Smooth muscle cell (in vitro differentiated cells): ENCODE data around the gene IGFBP2. TPM values are rescaled to one million over a fixed set of nuclear protein-coding genes. Genes with fewer than 3 reads are reported as not detected.

Experiments used
- DNase-seq: peaks from one replicate; lab custom pipeline; 2025; ENCODE audit not compliant: unreplicated experiment; lab: John Stamatoyannopoulos, UW
- H2AFZ ChIP-seq: fragments of 200-600 bp; sonication (generic); 2 replicates; pipeline ENCODE4 v1.6.0; 2016; ENCODE audit warnings: antibody characterized with exemption, low read depth, mild to moderate bottlenecking
- H3F3A ChIP-seq: fragments of 200-600 bp; sonication (generic); 2 replicates; pipeline ENCODE4 v1.6.0; 2017; ENCODE audit warnings: antibody characterized with exemption, low read depth
- H3K27ac ChIP-seq: fragments of 200-600 bp; sonication (generic); 2 replicates; pipeline ENCODE4 v1.5.1; 2016; ENCODE audit warnings: low read depth, mild to moderate bottlenecking
- H3K27me3 ChIP-seq: fragments of 200-600 bp; sonication (generic); 2 replicates; pipeline ENCODE4 v1.6.1; 2016; ENCODE audit warnings: low read depth, mild to moderate bottlenecking
- H3K36me3 ChIP-seq: fragments of 200-600 bp; sonication (generic); 2 replicates; pipeline ENCODE4 v1.5.1; 2016; ENCODE audit warnings: low read depth
- H3K4me1 ChIP-seq: fragments of 200-600 bp; sonication (generic); 2 replicates; pipeline ENCODE4 v1.5.1; 2016; ENCODE audit warnings: low read depth
- H3K4me2 ChIP-seq: fragments of 200-600 bp; sonication (generic); 2 replicates; pipeline ENCODE4 v1.6.0; 2016; ENCODE audit warnings: mild to moderate bottlenecking
- H3K4me3 ChIP-seq: fragments of 200-600 bp; sonication (generic); 2 replicates; pipeline ENCODE4 v1.5.1; 2016; ENCODE audit warnings: mild to moderate bottlenecking
- H3K79me2 ChIP-seq: fragments of 200-600 bp; sonication (generic); 2 replicates; pipeline ENCODE4 v1.6.0; 2016; ENCODE audit warnings: low read depth, mild to moderate bottlenecking
- H3K9ac ChIP-seq: fragments of 200-600 bp; sonication (generic); 2 replicates; pipeline ENCODE4 v1.6.0; 2016; ENCODE audit warnings: low read depth
- H3K9me3 ChIP-seq: fragments of 200-600 bp; sonication (generic); replicated peaks from 2 replicates; pipeline ENCODE4 v1.5.1; 2016; ENCODE audit warnings: low read depth
- H4K20me1 ChIP-seq: fragments of 200-600 bp; sonication (generic); 2 replicates; pipeline ENCODE4 v1.6.0; 2016; ENCODE audit warnings: low read depth
- WGBS: methylation state at CpG from one replicate; pipeline ENCODE4 v1.1.7; 2016; ENCODE audit warnings: low lambda C conversion rate; 5-methylcytosine and 5-hydroxymethylcytosine counted together
- polyA plus RNA-seq: library from polyadenylated mRNA; unstranded; fragments of >200 nt; fragmentation: Nextera tagmentation; extraction: Ambion mirVana; gene quantifications from 2 replicates; pipeline ENCODE4 v1.2.1, GENCODE V29; 2016
- total RNA-seq: library from RNA; depleted of rRNA; stranded (reverse); fragments of >200 nt; gene quantifications from 2 replicates; pipeline ENCODE4 v1.2.3, GENCODE V29; 2014
- TF ChIP-seq, protein P1 (sequence below): fragments of 200-600 bp; sonication (generic); IDR thresholded peaks from 2 replicates; pipeline ENCODE4 v1.5.1; 2017; ENCODE audit warnings: borderline replicate concordance, mild to moderate bottlenecking, antibody characterized with exemption; ENCODE audit not compliant: insufficient read depth, poor library complexity, severe bottlenecking

IGFBP2 gene
- total and polyA plus RNA-seq, 2 experiments from 2014 or later: 143 to 225 TPM

DNA sequence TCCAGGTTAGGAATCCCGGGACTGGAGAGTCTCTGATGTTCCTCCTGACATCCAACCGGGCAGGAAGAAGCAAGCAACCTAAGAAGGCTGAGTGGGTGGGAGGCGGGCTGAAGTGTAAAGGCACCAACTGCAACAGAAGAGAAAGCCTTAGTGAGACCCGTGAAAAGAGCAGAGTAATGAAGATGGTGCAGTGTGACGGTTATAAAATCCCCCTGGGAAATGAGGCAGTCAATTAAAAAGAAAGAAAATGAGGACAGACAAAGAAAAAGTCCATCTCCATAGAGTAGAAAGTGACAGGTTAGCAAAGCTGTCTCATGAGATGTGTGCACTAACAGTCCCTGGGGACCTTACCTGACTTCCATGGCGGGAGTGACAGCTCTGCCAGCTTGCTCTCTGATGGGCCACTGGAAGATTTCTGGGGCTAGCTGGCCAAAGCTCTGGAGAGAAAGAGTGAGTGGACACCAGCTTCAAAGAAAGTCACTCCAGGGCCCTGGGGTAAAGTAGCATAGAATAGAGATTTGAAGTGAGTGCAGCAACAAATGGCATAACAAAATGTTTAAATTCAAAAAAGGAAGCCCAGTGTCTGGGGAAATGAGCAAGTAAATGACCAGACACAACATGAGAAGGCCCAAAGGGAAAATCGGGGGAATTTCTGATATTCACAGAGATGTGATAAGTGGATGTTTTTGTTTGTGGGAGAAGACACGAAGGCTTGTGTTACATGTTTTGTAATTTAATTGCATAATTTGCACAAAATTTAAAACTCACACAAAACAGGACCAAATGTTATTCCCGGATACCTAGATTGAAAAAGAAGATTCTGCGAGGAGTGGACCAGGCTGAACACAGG lies 44.1 kb upstream of the IGFBP2 start:
- H3K36me3 ChIP-seq: no peaks in the 10 kb centered on the region
- no peak for DNase-seq
- no peaks in the 10 kb centered on the region for H3K4me1 ChIP-seq
- TF ChIP-seq, protein P1, sequence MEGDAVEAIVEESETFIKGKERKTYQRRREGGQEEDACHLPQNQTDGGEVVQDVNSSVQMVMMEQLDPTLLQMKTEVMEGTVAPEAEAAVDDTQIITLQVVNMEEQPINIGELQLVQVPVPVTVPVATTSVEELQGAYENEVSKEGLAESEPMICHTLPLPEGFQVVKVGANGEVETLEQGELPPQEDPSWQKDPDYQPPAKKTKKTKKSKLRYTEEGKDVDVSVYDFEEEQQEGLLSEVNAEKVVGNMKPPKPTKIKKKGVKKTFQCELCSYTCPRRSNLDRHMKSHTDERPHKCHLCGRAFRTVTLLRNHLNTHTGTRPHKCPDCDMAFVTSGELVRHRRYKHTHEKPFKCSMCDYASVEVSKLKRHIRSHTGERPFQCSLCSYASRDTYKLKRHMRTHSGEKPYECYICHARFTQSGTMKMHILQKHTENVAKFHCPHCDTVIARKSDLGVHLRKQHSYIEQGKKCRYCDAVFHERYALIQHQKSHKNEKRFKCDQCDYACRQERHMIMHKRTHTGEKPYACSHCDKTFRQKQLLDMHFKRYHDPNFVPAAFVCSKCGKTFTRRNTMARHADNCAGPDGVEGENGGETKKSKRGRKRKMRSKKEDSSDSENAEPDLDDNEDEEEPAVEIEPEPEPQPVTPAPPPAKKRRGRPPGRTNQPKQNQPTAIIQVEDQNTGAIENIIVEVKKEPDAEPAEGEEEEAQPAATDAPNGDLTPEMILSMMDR: no peak
- no peaks in the 10 kb centered on the region for H3F3A ChIP-seq
- H3K27me3 ChIP-seq: no peaks in the 10 kb centered on the region
- H3K4me3 ChIP-seq: no peak overlapping the region
- no peak overlapping the region for H3K27ac ChIP-seq
- 73% methylated on average over 10 of the region's 10 CpGs for WGBS
- no peak overlapping the region for H3K9ac ChIP-seq
- H3K9me3 ChIP-seq: no peaks in the 10 kb centered on the region
- H3K4me2 ChIP-seq: no peak overlapping the region
- no peak overlapping the region for H2AFZ ChIP-seq
- H4K20me1 ChIP-seq: no peaks in the 10 kb centered on the region
- H3K79me2 ChIP-seq: no peaks in the 10 kb centered on the region

DNA sequence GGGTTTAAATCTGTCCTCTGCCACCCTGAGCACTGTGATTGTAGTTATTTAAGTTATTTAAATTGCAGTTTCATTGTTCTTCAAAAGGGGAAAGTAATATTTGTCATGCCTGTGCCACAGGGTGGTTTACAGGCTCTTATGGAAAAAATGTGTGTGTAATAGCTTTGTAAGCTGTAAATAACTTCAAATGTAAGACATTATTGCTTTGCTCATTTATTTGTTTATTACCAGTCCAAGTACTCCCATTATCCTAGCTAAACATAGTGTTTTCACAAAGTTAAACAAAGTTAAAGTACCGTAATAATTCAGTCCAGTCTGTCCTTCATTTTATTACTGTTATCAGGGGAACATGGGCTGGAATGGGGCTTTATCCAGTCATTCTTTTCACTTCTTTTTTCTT lies 43.4 kb upstream of the IGFBP2 start:
- Histone ChIP-seq H3K79me2 (no peaks in the 10 kb centered on the region), H3K27me3 (no peaks in the 10 kb centered on the region), H3K27ac (no peak overlapping the region), H4K20me1 (no peaks in the 10 kb centered on the region), H3K4me3 (no peak overlapping the region), H3K4me1 (no peaks in the 10 kb centered on the region), H3K36me3 (no peaks in the 10 kb centered on the region), H3K9me3 (no peaks in the 10 kb centered on the region), H3K9ac (no peak overlapping the region), H3K4me2 (no peak overlapping the region), H3F3A (no peaks in the 10 kb centered on the region), H2AFZ (no peak overlapping the region)
- DNase-seq: no peak
- TF ChIP-seq, protein P1: no peak
- WGBS: 55% methylated on average over 1 of the region's 1 CpG

DNA sequence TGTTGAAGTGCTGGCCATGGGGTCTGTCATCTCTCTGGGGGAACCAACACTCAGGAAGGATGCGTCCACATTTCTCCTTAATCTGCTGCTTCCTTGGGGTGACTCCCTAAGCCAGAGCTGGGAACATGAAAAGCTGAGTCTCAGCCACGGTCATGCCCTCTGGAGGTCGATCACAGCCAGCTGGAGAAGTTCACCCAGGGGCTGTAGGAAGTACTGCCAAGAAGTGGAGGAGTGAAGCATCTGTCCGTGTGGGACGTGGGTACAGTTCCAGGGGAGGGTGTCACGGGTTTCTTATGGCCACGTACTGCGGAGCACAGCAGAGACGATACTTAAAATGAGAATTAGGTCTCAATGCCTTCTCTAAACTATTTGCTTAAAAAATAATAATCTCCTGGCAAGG lies 42.4 kb upstream of the IGFBP2 start:
- no peaks in the 10 kb centered on the region for H3K9me3 ChIP-seq
- TF ChIP-seq, protein P1: no peak
- H3K4me2 ChIP-seq: no peak overlapping the region
- no peak for DNase-seq
- no peak overlapping the region for H3K4me3 ChIP-seq
- no peak overlapping the region for H3K27ac ChIP-seq
- H3K4me1 ChIP-seq: no peaks in the 10 kb centered on the region
- H2AFZ ChIP-seq: no peak overlapping the region
- no peaks in the 10 kb centered on the region for H3K36me3 ChIP-seq
- H4K20me1 ChIP-seq: no peaks in the 10 kb centered on the region
- no peaks in the 10 kb centered on the region for H3F3A ChIP-seq
- WGBS: 77% methylated on average over 9 of the region's 9 CpGs
- H3K9ac ChIP-seq: no peak overlapping the region
- no peaks in the 10 kb centered on the region for H3K27me3 ChIP-seq
- no peaks in the 10 kb centered on the region for H3K79me2 ChIP-seq

DNA sequence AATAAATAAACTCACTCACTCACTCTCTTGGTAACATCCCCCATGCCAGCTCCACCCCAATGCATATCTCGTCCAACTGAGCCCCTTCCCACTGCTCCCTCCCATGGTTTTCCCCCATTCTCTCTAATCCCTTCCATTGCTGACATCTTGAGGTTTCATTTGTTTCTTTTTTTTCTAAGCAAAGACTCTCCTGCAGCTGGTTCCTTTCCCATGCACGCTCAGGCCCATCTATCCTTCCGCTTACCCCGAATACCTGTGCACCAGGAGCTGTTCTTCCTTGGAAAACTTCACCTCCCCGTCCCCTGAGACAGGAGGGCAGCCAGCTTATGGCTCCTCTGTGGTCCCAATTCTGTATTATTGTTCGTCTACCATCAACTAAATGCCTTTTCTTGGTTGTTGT lies 41.7 kb upstream of the IGFBP2 start:
- Histone ChIP-seq H3F3A (no peaks in the 10 kb centered on the region), H2AFZ (no peak overlapping the region), H3K4me1 (no peaks in the 10 kb centered on the region), H3K4me2 (no peak overlapping the region), H4K20me1 (no peaks in the 10 kb centered on the region), H3K79me2 (no peaks in the 10 kb centered on the region), H3K9me3 (no peaks in the 10 kb centered on the region), H3K4me3 (no peak overlapping the region), H3K27ac (no peak overlapping the region), H3K36me3 (no peaks in the 10 kb centered on the region), H3K9ac (no peak overlapping the region), H3K27me3 (no peaks in the 10 kb centered on the region)
- TF ChIP-seq, protein P1: no peak
- DNase-seq: no peak
- 94% methylated on average over 6 of the region's 6 CpGs for WGBS
